SK-N-SH (cell line): ENCODE data around the gene PTPN2. TPM values are rescaled to one million over a fixed set of nuclear protein-coding genes. Genes with fewer than 3 reads are reported as not detected.

Experiments
- CTCF ChIA-PET: fragments of 300-600, 350-600 bp; formaldehyde crosslinking; extraction: SDS; loops from one replicate; lab custom pipeline; 2021; lab: Yijun Ruan, JAX
- POLR2A ChIA-PET: fragments of 350-600 bp; sonication (Branson Sonifier 250); formaldehyde crosslinking; extraction: SDS; loops from one replicate; lab custom pipeline; 2020; ENCODE audit warnings: antibody characterized with exemption, inconsistent platforms; lab: Yijun Ruan, JAX
- DNase-seq: peaks from one replicate; pipeline ENCODE4 v3.0.0; 2012
- H2AFZ ChIP-seq: fragments of 200-600 bp; sonication (generic); 2 replicates; pipeline ENCODE4 v1.8.1; 2016; ENCODE audit warnings: antibody characterized with exemption, mild to moderate bottlenecking, low read depth
- H3F3A ChIP-seq: fragments of 200-600 bp; sonication (generic); replicated peaks from 2 replicates; pipeline ENCODE3; 2016; ENCODE audit warnings: antibody characterized with exemption, mild to moderate bottlenecking; ENCODE audit not compliant: insufficient read depth
- H3K27ac ChIP-seq, 2 experiments: fragments of 200-500 bp in 1 of 2; fragments of 200-600 bp in 1 of 2; sonication (Bioruptor generic) in 1 of 2; sonication (generic), shearing (Covaris generic) in 1 of 2; 2 replicates each; pipeline versions ENCODE4 v1.5.1 to v1.6.1; 2014 to 2016; ENCODE audit warnings: low read depth in 2 of 2, inconsistent platforms in 1 of 2, low read length in 1 of 2, mild to moderate bottlenecking in 1 of 2, mixed read lengths in 1 of 2
- H3K27me3 ChIP-seq: fragments of 200-600 bp; sonication (generic), shearing (Covaris generic); 2 replicates; pipeline ENCODE4 v1.6.1; 2016; ENCODE audit warnings: mixed run types; ENCODE audit not compliant: insufficient read depth
- H3K36me3 ChIP-seq, 2 experiments: fragments of 200-500 bp in 1 of 2; fragments of 200-600 bp in 1 of 2; sonication (Bioruptor generic) in 1 of 2; sonication (generic) in 1 of 2; replicated peaks in 1 of 2; 2 replicates each; pipeline versions ENCODE3 to v1.5.1; 2014 to 2016; ENCODE audit warnings: low read length in 1 of 2, mild to moderate bottlenecking in 1 of 2; ENCODE audit not compliant: insufficient read depth in 2 of 2, control insufficient read depth in 1 of 2
- H3K4me1 ChIP-seq, 2 experiments: fragments of 200-500 bp in 1 of 2; fragments of 200-600 bp in 1 of 2; sonication (Bioruptor generic) in 1 of 2; sonication (generic), shearing (Covaris generic) in 1 of 2; 2 replicates each; pipeline versions ENCODE4 v1.5.1 to v1.6.1; 2014 to 2016; ENCODE audit warnings: low read depth in 1 of 2, low read length in 1 of 2, mixed run types in 1 of 2; ENCODE audit not compliant: insufficient read depth in 2 of 2, control insufficient read depth in 1 of 2
- H3K4me2 ChIP-seq: fragments of 200-600 bp; sonication (generic), shearing (Covaris generic); 2 replicates; pipeline ENCODE4 v1.6.1; 2017; ENCODE audit warnings: mixed run types
- H3K4me3 ChIP-seq, 2 experiments: fragments of 200-500 bp in 1 of 2; fragments of 200-600 bp in 1 of 2; sonication (Bioruptor generic) in 1 of 2; sonication (generic), shearing (Covaris generic) in 1 of 2; 2 replicates each; pipeline versions ENCODE4 v1.5.1 to v1.8.1; 2014 to 2016; ENCODE audit warnings: low read depth in 2 of 2, inconsistent platforms in 1 of 2, low read length in 1 of 2, mild to moderate bottlenecking in 1 of 2, mixed read lengths in 1 of 2, moderate library complexity in 1 of 2
- H3K79me2 ChIP-seq: fragments of 200-600 bp; sonication (generic); 2 replicates; pipeline ENCODE4 v1.8.1; 2017; ENCODE audit warnings: mild to moderate bottlenecking; ENCODE audit not compliant: insufficient read depth
- H3K9ac ChIP-seq: fragments of 200-600 bp; sonication (generic); 2 replicates; pipeline ENCODE4 v1.6.1; 2017; ENCODE audit warnings: mixed run types
- H3K9me2 ChIP-seq: fragments of 200-600 bp; sonication (generic); 2 replicates; pipeline ENCODE4 v1.6.1; 2017; ENCODE audit warnings: mixed run types
- H3K9me3 ChIP-seq: fragments of 200-600 bp; sonication (generic); 2 replicates; pipeline ENCODE4 v1.6.1; 2017; ENCODE audit warnings: mixed run types, mild to moderate bottlenecking, moderate library complexity
- H4K20me1 ChIP-seq: fragments of 200-600 bp; sonication (generic); 2 replicates; pipeline ENCODE4 v1.6.1; 2017; ENCODE audit warnings: mild to moderate bottlenecking, mixed run types; ENCODE audit not compliant: insufficient read depth
- CHD2 ChIP-seq: fragments of 150-350 bp; IDR thresholded peaks from 2 replicates; pipeline ENCODE4 v1.6.1; 2018; ENCODE audit warnings: low read length; ENCODE audit not compliant: partially characterized antibody
- ELF1 ChIP-seq: IDR thresholded peaks from 2 replicates; pipeline ENCODE4 v1.4.0; 2012
- FOSL2 ChIP-seq: IDR thresholded peaks from 2 replicates; pipeline ENCODE4 v1.4.0; 2012; ENCODE audit warnings: low read depth, mild to moderate bottlenecking, moderate library complexity, borderline replicate concordance
- JUND ChIP-seq: IDR thresholded peaks from 2 replicates; pipeline ENCODE4 v1.4.0; 2012
- MAX ChIP-seq: IDR thresholded peaks from 2 replicates; pipeline ENCODE4 v1.4.0; 2012; ENCODE audit warnings: low read depth
- MEF2A ChIP-seq: IDR thresholded peaks from 2 replicates; pipeline ENCODE4 v1.4.0; 2012; ENCODE audit warnings: low read depth, borderline replicate concordance
- MXI1 ChIP-seq: IDR thresholded peaks from 2 replicates; pipeline ENCODE4 v1.6.1; 2012; ENCODE audit warnings: mild to moderate bottlenecking, low read depth, low read length, improper control_type of control experiment
- NFIC ChIP-seq: IDR thresholded peaks from 2 replicates; pipeline ENCODE4 v1.4.0; 2012; ENCODE audit warnings: borderline replicate concordance
- NRF1 ChIP-seq: IDR thresholded peaks from 2 replicates; pipeline ENCODE4 v1.6.1; 2012; ENCODE audit warnings: low read depth, mild to moderate bottlenecking, low read length
- PBX3 ChIP-seq: IDR thresholded peaks from 2 replicates; pipeline ENCODE4; 2012
- POLR2AphosphoS5 ChIP-seq: IDR thresholded peaks from 2 replicates; pipeline ENCODE4 v1.6.1; 2012; ENCODE audit warnings: low read depth, low read length
- SIN3A ChIP-seq: IDR thresholded peaks from 2 replicates; pipeline ENCODE4 v1.6.1; 2012; ENCODE audit warnings: low read depth, mild to moderate bottlenecking, low read length, moderate library complexity, borderline replicate concordance
- TAF1 ChIP-seq: IDR thresholded peaks from 2 replicates; pipeline ENCODE4 v1.6.1; 2012; ENCODE audit warnings: low read depth, mild to moderate bottlenecking, low read length, moderate library complexity, borderline replicate concordance
- TCF12 ChIP-seq: IDR thresholded peaks from 2 replicates; pipeline ENCODE4 v1.4.0; 2012
- USF1 ChIP-seq: IDR thresholded peaks from 2 replicates; pipeline ENCODE4 v1.4.0; 2012; ENCODE audit warnings: low read depth, borderline replicate concordance
- USF2 ChIP-seq: fragments of 150-350 bp; IDR thresholded peaks from 2 replicates; pipeline ENCODE4 v1.6.1; 2017; ENCODE audit warnings: antibody characterized with exemption, low read length, low read depth, borderline replicate concordance
- WGBS: methylation state at CpG from one replicate; pipeline ENCODE4 v1.1.6; 2017; ENCODE audit warnings: low lambda C conversion rate; 5-methylcytosine and 5-hydroxymethylcytosine counted together
- polyA plus RNA-seq, 3 experiments: library from polyadenylated mRNA; depleted of rRNA; stranded (reverse); fragments of >200 nt; gene quantifications; 2 replicates each; pipeline ENCODE4 v1.2.3, GENCODE V29; 2012
- TF ChIP-seq, protein P1 (sequence below): IDR thresholded peaks from 2 replicates; pipeline ENCODE4 v1.4.0; 2012; ENCODE audit warnings: low read depth, borderline replicate concordance
- TF ChIP-seq, protein P2 (sequence below): fragments of 150-350 bp; IDR thresholded peaks from 2 replicates; pipeline ENCODE4 v1.6.1; 2016; ENCODE audit warnings: mild to moderate bottlenecking, low read depth, low read length
- TF ChIP-seq, protein P3 (sequence below): IDR thresholded peaks from 2 replicates; pipeline ENCODE4 v1.6.1; 2012; ENCODE audit warnings: mild to moderate bottlenecking, low read depth, low read length, moderate library complexity

Gene PTPN2
- polyA plus RNA-seq, 1 of the 3 experiments (the other 2 are of a cell fraction) = 11.2 TPM

DNA sequence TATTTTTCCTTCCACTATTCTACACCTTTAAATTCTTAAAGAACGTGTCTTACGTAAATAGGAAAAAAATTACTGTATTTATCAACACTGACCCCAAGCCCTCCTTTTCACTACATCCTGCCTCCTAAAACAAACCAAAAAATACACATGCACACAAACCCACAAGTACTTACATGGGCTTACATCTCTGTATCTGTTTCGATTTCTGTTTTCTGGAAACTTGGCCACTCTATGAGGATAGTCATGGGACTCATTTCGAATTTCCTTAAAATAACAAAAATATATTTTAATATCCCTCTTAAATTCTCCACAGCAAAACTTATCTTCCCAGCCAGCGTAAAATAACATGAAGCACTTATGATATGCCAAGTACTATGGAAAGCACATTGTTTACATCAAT is 25.0 kb downstream of the PTPN2 start:
- no peaks in the 10 kb centered on the region; a peak in 1 of 4 replicates for H3K4me1 ChIP-seq
- H4K20me1 ChIP-seq = no peaks in the 10 kb centered on the region
- no peaks in the 10 kb centered on the region for H3K36me3 ChIP-seq
- H3K9me2 ChIP-seq = no peaks in the 10 kb centered on the region
- peaks cover 12% of the 10 kb centered on the region for H3K79me2 ChIP-seq
- no peak overlapping the region for H3K4me3 ChIP-seq
- H3K9me3 ChIP-seq = no peaks in the 10 kb centered on the region
- H3F3A ChIP-seq = no peaks in the 10 kb centered on the region
- no peak overlapping the region for H2AFZ ChIP-seq
- H3K27me3 ChIP-seq = no peaks in the 10 kb centered on the region
- TF ChIP-seq MEF2A = no peak
- no peak for TF ChIP-seq POLR2AphosphoS5
- TF ChIP-seq MAX = no peak
- TF ChIP-seq CHD2 = no peak
- no peak for TF ChIP-seq NFIC
- TF ChIP-seq TCF12 = no peak
- TF ChIP-seq, all 33 proteins: peak for 0
- WGBS = 93% methylated on average over 5 of the region's 5 CpGs
- ChIA-PET CTCF (no interaction called here), POLR2A (no interaction called here)
- Histone ChIP-seq H3K9ac (no peak overlapping the region), H3K4me2 (no peak overlapping the region), H3K27ac (no peak overlapping the region)
- no peak for DNase-seq

DNA sequence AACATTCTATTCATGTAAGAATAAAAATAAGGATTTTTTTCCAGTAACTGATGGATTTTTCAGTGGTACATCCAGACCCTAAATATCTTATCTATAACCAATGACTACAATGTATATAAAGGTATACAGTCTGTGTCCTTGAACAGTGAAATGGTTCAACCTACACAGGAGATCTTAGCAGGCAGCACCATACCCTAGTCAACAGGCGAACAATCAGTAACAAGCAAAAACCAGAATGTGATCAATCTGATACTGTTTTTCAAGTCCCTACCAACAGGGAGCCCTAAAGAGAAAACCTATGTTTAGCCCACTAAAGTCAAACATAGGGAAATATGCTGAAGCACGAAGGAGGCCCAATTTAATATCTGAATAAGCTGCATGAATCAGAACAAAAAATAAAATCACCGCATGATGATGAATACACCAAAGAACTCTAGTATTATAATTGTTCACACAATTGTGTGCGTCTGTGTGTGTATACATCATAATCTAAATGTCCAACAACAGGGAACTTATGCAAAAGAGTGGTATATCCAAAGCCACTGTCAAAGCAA is 26.0 kb downstream of the PTPN2 start:
- H2AFZ ChIP-seq = no peak overlapping the region
- TF ChIP-seq, protein P1, sequence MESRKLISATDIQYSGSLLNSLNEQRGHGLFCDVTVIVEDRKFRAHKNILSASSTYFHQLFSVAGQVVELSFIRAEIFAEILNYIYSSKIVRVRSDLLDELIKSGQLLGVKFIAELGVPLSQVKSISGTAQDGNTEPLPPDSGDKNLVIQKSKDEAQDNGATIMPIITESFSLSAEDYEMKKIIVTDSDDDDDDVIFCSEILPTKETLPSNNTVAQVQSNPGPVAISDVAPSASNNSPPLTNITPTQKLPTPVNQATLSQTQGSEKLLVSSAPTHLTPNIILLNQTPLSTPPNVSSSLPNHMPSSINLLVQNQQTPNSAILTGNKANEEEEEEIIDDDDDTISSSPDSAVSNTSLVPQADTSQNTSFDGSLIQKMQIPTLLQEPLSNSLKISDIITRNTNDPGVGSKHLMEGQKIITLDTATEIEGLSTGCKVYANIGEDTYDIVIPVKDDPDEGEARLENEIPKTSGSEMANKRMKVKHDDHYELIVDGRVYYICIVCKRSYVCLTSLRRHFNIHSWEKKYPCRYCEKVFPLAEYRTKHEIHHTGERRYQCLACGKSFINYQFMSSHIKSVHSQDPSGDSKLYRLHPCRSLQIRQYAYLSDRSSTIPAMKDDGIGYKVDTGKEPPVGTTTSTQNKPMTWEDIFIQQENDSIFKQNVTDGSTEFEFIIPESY = no peak
- TF ChIP-seq NRF1 (no peak), JUND (no peak), PBX3 (no peak), USF1 (no peak), TAF1 (no peak), TCF12 (no peak), MXI1 (no peak), FOSL2 (no peak), ELF1 (no peak), USF2 (no peak), SIN3A (no peak)
- TF ChIP-seq, protein P2, sequence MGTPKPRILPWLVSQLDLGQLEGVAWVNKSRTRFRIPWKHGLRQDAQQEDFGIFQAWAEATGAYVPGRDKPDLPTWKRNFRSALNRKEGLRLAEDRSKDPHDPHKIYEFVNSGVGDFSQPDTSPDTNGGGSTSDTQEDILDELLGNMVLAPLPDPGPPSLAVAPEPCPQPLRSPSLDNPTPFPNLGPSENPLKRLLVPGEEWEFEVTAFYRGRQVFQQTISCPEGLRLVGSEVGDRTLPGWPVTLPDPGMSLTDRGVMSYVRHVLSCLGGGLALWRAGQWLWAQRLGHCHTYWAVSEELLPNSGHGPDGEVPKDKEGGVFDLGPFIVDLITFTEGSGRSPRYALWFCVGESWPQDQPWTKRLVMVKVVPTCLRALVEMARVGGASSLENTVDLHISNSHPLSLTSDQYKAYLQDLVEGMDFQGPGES = no peak
- TF ChIP-seq, protein P3, sequence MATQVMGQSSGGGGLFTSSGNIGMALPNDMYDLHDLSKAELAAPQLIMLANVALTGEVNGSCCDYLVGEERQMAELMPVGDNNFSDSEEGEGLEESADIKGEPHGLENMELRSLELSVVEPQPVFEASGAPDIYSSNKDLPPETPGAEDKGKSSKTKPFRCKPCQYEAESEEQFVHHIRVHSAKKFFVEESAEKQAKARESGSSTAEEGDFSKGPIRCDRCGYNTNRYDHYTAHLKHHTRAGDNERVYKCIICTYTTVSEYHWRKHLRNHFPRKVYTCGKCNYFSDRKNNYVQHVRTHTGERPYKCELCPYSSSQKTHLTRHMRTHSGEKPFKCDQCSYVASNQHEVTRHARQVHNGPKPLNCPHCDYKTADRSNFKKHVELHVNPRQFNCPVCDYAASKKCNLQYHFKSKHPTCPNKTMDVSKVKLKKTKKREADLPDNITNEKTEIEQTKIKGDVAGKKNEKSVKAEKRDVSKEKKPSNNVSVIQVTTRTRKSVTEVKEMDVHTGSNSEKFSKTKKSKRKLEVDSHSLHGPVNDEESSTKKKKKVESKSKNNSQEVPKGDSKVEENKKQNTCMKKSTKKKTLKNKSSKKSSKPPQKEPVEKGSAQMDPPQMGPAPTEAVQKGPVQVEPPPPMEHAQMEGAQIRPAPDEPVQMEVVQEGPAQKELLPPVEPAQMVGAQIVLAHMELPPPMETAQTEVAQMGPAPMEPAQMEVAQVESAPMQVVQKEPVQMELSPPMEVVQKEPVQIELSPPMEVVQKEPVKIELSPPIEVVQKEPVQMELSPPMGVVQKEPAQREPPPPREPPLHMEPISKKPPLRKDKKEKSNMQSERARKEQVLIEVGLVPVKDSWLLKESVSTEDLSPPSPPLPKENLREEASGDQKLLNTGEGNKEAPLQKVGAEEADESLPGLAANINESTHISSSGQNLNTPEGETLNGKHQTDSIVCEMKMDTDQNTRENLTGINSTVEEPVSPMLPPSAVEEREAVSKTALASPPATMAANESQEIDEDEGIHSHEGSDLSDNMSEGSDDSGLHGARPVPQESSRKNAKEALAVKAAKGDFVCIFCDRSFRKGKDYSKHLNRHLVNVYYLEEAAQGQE = no peak
- 95% methylated on average over 4 of the region's 4 CpGs for WGBS
- no peaks in the 10 kb centered on the region for H3K27me3 ChIP-seq
- no peak overlapping the region for H3K27ac ChIP-seq
- no peaks in the 10 kb centered on the region for H3K9me3 ChIP-seq
- CTCF ChIA-PET = no interaction called here
- POLR2A ChIA-PET = no interaction called here
- no peaks in the 10 kb centered on the region for H4K20me1 ChIP-seq
- H3K9ac ChIP-seq = no peak overlapping the region
- H3K79me2 ChIP-seq = peaks cover 4% of the 10 kb centered on the region
- no peak overlapping the region for H3K4me2 ChIP-seq
- H3K36me3 ChIP-seq = no peaks in the 10 kb centered on the region
- H3K9me2 ChIP-seq = no peaks in the 10 kb centered on the region
- H3K4me3 ChIP-seq = no peak overlapping the region
- no peaks in the 10 kb centered on the region for H3F3A ChIP-seq
- no peak for DNase-seq
- H3K4me1 ChIP-seq = no peaks in the 10 kb centered on the region; a peak in 1 of 4 replicates
